ENCODE data around the gene PAX9.

Gene PAX9

DNA sequence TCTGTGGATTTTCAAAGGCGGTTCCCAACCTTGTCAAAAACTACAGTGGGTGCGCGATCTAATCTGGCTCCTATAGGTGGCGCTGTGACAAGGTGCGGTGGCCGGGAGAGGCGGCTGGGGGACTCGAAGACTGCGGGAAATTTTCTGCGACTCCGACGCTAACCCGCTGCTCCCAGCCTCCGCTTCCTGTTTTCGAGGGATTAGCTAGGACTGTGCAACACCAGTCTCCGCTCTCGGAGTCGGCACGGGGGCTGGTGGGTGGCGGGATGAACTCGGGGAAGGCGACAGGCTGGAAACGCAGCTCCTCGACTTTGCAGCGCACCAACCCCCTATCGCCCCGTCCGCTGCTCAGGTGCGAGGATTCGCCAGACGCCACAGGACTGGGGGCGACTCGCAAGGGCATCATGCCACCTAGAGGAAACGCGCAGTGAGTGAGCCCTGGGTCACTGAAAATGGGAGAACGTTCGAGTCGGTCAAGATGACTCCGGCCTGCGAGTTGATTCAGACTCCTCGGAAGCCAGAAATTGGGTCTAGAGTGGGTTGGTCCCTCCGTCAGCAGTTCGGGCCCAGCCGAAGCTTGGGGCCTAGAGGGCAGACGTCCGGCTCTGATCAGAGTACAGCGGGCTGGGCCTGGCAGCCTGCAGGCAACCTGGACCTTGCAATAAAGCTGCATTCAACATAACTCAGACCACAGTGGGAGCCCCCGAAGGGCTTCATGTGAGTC lies 5.5 kb upstream of the PAX9 start:
- no peak for FAIRE-seq
- DNase-seq (ENCODE audit: insufficient read length, low spot score), result no peak

DNA sequence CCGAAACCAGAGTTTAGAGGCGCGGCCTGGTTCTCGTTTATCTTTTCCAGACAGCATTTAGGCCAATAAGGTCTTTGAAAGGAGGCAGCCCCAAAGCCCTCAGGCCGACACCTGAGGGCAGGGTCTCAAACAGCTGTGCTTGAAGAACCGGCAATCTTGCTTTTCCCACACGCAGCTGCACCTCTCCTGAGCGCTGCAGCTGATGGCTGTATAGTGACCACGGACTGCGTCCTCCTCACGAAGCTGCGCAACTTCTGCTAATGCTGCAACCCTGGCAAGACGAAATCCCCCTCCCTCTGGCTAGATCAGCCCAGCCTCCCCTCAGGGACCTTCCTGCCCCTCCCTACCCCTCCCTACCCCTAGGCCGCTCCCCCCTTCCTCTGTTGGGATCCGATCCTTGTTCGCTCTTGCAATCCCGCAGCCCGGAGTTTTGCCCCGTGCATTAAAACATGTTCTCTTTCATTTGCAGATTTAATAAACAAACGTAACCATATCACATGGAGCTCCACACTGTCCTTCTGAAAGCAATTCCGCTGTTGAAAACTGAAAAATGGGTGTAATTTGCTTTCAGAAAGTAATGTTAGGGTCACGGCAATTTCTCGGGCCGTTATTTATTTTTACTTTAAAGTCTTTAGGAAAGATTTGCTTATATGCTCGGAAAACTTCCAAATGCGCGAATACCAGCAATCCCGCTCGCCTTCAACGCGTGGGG lies 4.8 kb upstream of the PAX9 start:
- no peak for DNase-seq (ENCODE audit: insufficient read length, low spot score)
- FAIRE-seq, result no peak

- no peak for FAIRE-seq
- DNase-seq (ENCODE audit: insufficient read length, low spot score), result no peak
These were observed 4.1 kb upstream of the PAX9 start for GRCh38 chr14:36657399-36658122.

GRCh38 chr14:36658123-36659009 lies 3.3 kb upstream of the PAX9 start:
- no peak for DNase-seq (ENCODE audit: insufficient read length, low spot score)

DNA sequence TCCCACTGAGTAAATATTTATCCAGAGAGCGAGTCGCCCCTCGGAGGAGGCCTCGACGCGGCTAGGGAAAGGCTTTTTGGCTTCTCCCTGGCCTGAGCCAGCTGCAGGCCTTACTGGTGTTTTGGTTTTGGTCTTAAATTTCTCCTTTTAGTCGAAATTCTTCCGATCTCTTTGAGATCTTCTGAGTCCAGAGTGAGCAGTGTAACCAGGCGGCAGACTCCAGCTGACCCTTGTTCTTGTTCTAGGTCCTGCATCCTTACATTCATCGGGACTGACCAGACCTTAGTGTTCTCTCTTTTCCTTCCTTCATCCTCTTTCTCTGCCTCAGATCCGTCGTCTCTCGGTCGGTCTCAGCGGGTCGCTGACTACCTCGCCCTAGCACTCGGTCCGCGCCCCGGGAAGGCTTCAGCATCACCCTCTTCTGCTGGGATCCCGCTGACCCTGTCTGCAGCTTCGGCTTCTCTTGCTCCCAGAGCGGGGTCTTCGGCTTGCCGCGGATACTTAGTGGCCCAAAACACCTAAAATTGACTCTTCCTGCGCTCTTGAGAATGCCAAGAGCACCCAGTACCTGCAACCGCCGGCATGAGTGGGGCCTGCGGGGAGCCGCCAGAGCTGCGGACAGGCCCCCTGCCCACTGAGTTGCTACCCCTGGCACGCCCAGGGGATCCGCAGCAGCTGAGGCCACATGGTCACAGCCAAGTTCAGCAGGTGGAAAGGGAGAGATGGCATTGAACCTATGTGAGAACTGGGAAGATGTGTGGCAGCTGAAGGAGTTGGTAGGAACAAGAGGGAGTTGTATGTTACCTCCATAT lies 2.4 kb upstream of the PAX9 start:
- no peak for DNase-seq (ENCODE audit: insufficient read length, low spot score)
- FAIRE-seq, result no peak

More at GRCh38 chr14:36658123-36659009, 3.3 kb upstream of the PAX9 start:
- FAIRE-seq, result no peak

DNA sequence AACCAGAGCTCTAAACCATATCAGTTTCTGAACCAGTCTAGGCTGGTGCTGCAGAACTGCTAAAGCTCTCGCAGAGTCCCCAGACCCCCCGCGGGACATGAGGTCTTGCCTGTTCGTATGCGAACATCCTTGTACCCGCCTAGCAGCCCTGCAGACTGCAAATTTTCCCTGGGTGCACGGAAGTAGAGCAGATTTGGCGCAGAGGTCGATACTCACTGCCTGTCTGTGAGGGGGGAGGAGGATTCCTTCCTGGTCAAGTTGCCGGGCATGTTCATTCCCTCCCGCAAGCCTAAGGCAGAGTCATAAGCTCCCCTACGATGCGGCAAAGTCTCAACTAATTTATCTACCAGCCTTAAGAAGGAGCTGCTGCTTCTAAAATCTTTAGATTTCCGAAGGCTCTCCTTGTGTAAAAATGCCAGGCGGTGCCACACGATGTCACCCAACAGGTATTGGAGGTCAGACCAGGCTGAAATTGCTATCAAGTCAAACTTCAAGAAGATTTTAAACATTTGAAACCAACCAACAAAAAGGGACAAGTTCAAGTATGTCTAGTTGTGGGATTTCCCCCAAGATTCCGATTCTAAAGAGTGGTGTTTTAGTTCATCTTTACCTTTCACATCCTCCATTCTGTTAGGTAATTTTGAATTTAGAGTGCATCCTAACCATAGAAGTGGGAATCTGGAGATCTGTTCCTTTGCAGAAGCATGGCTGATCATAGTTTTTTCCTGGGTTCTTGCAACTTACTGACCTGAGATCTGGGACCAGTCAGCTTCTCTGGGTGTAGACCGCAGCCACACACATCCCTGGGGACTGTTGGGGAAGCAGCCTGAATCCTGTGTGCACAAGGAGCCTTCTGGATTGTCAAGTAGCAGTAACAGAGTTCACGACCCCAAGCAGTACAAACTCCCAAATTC lies 1.6 kb upstream of the PAX9 start:
- no peak for DNase-seq (ENCODE audit: insufficient read length, low spot score)
- FAIRE-seq, result no peak

- DNase-seq (ENCODE audit: insufficient read length, low spot score), result no peak
- no peak for FAIRE-seq
These were observed 739 bp upstream of the PAX9 start for GRCh38 chr14:36660736-36661505.

DNA sequence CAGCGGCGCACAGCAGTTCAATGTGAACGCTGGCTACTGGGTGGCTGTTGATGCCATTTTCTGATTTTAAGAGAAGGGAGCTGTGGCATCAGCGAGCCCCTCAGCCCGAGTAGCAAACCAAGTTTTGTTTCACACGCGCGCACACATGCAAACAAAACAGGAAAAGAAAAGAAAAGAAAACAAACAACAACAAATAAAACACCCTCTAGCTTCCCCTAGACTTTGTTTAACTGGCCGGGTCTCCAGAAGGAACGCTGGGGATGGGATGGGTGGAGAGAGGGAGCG lies 540 bp downstream of the PAX9 start:
- DNase-seq (ENCODE audit: insufficient read length, low spot score), result no peak
- no peak for FAIRE-seq

DNA sequence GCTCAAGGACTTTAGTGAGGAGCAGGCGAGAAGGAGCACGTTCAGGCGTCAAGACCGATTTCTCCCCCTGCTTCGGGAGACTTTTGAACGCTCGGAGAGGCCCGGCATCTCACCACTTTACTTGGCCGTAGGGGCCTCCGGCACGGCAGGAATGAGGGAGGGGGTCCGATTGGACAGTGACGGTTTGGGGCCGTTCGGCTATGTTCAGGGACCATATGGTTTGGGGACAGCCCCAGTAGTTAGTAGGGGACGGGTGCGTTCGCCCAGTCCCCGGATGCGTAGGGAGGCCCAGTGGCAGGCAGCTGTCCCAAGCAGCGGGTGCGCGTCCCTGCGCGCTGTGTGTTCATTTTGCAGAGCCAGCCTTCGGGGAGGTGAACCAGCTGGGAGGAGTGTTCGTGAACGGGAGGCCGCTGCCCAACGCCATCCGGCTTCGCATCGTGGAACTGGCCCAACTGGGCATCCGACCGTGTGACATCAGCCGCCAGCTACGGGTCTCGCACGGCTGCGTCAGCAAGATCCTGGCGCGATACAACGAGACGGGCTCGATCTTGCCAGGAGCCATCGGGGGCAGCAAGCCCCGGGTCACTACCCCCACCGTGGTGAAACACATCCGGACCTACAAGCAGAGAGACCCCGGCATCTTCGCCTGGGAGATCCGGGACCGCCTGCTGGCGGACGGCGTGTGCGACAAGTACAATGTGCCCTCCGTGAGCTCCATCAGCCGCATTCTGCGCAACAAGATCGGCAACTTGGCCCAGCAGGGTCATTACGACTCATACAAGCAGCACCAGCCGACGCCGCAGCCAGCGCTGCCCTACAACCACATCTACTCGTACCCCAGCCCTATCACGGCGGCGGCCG lies 1.1 kb downstream of the PAX9 start:
- DNase-seq (ENCODE audit: insufficient read length, low spot score), result no peak
- FAIRE-seq, result no peak

DNA sequence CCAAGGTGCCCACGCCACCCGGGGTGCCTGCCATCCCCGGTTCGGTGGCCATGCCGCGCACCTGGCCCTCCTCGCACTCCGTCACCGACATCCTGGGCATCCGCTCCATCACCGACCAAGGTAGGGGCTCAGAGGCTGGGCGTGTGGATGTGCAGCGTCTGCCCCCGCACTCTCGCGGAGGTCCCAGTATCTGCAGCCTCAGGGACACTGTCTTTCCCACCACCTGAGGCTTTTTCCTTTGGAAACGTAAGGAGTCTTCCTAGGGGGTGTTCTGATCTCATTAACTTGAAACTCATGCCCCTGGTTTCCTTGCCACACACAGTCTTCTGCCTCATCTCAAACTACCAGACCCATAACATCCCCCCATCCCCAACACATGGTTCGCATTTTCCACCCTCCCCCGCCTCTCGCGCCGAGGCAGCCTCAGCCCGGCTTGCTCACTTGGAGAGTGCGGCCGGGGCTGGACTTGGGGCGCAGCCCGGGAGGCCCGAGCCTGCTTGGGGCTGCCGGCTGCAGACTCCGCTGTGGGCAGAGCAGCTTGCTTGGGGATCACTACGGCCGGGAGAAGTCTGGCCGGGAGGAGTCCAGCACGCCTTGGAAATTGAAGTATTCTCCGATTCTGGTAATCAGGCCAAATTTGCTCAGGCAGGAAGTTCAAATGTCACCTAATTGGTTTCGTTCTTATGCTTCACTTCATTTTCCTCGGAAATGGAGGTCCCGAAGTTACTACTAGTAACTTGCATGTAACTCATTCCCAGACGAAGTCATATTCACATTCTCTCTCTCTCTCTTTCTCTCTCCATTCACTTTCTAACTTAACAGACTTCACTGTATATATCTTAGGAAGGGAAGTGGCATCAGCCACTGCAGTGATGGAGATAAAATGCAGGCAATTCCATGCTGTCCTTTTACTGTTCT lies 2.0 kb downstream of the PAX9 start:
- FAIRE-seq (no peak), DNase-seq (ENCODE audit: insufficient read length, low spot score) (no peak)

DNA sequence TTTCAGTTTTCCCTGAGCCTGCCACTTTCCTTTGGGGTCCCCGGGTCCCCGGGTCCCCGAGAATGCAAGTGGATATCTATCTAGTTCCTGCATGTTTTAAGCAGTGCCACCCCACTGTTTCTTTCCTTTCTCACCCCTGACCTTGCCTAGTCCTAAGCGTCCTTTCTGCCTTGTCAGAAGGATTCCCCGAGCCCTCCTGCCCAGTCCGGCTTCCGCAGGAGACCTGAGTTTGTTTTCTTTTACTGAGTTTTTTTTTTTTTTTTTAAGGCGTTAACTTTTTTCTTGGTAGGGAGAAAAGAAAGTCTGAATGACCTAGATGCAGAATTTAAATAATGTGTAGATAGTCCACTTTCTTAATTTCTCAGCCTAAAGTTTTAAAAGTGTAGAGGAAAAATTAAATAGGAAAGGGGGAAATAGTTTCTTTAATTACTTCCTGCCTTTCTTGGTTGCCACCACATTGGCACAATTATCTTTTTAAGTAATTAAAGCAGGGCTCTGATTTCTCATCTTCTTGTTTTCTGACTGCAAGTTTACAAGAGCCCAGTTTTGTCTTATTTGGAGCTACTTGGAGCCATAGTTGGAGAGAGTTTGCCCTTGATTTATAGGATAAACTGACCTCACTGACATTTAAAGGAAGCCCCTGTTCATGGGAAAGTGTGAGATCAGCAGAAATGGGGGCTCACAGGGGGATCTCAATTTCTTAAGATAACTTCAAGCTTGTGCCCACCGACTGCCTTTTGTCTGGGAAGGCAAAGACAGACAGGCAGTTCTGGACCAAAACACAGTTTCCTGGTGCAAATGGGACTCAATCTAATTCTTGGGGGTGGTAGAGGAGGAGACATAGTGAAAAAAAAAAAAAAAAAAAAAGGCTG lies 2.9 kb downstream of the PAX9 start:
- DNase-seq (ENCODE audit: insufficient read length, low spot score) (no peak), FAIRE-seq (no peak)

DNA sequence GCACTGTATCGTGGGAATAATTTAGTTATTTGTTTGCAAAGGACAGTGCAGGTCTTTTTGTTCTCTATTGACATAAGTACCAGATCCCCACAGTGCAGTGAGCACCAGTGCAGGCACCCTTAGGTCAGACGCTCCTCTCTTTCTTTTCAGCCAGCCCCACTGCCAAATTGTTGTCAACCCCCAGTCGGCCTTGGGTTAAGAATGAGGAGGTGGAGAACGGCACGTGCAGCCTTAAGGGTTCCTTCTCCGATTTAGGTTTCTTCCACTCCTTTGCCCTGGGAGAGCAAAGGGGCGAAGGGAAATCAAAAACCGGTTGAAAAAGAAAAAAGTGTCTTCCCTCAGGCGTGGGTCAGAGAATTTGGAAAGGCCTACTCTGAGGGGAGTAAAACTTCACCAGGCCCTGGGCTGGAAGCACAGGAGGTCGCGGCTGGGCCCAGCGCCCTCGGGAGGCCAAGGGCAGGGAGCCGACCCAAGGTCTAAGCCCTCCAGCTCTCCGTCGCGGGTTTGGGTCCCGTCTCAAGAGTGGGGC lies 4.3 kb downstream of the PAX9 start:
- FAIRE-seq (no peak), DNase-seq (ENCODE audit: insufficient read length, low spot score) (no peak)

GRCh38 chr14:36666416-36667206 lies 5.0 kb downstream of the PAX9 start:
- FAIRE-seq, result no peak
- no peak for DNase-seq (ENCODE audit: insufficient read length, low spot score)

GRCh38 chr14:36667679-36668078 lies 6.0 kb downstream of the PAX9 start:
- no peak for FAIRE-seq
- DNase-seq (ENCODE audit: insufficient read length, low spot score), result no peak

Measured in HTR-8/SVneo (cell line).